K562 (cell line): ENCODE results near the gene ARSA. TPM values are rescaled to one million over a fixed set of nuclear protein-coding genes. Genes with fewer than 3 reads are reported as not detected.

Source experiments
- ATAC-seq: fragments of 200-7000 bp; cut with Tn5 transposase; 3 replicates; pipeline ENCODE4 v1.9.1; 2020; ENCODE audit warnings: moderate library complexity
- BruUV-seq: library from RNA; stranded (reverse); fragments of 400-500 nt; replicated peaks from 2 replicates; lab custom pipeline; 2021; lab: Mats Ljungman, UMichigan
- CTCF ChIA-PET: fragments of 300-600 bp; formaldehyde crosslinking; extraction: SDS; loops from one replicate; lab custom pipeline; 2021; ENCODE audit warnings: low intra/inter-chr PET ratio; lab: Yijun Ruan, JAX
- POLR2A ChIA-PET: fragments of 300-600, 350-650 bp; sonication (Branson Sonifier 250); formaldehyde crosslinking; extraction: SDS; loops from one replicate; lab custom pipeline; 2021; ENCODE audit warnings: antibody characterized with exemption, inconsistent platforms; lab: Yijun Ruan, JAX
- DNase-seq, 4 experiments: peaks; one replicate each; pipeline versions ENCODE4 v3.0.0 to v3.0.0-alpha.2; 2011 to 2018; ENCODE audit warnings: low spot score in 3 of 4, mixed read lengths in 3 of 4; ENCODE audit errors: extremely low read depth in 1 of 4
- FAIRE-seq: peaks from 2 replicates; lab custom pipeline; 2011; peaks lifted over from hg19 to GRCh38; lab: Jason Lieb, UNC
- H2AFZ ChIP-seq: 2 replicates; pipeline ENCODE4 v1.6.0; 2011; ENCODE audit warnings: low read depth, low read length, control low read depth, inconsistent platforms
- H3K27ac ChIP-seq: fragments of 200-600 bp; 3 replicates; pipeline ENCODE4 v1.8.0; 2011; ENCODE audit warnings: low read depth, mild to moderate bottlenecking, control low read depth, inconsistent platforms, low read length, moderate library complexity, mixed read lengths; ENCODE audit errors: extremely low read depth
- H3K27me3 ChIP-seq, 2 experiments: fragments of 300-600 bp in 1 of 2; 2 replicates in 1 of 2; 3 replicates in 1 of 2; pipeline versions ENCODE4 v1.6.0 to v1.8.0; 2011; ENCODE audit warnings: inconsistent platforms in 2 of 2, low read length in 2 of 2, mild to moderate bottlenecking in 1 of 2, mixed read lengths in 1 of 2, moderate library complexity in 1 of 2; ENCODE audit not compliant: control insufficient read depth in 2 of 2, insufficient read depth in 2 of 2
- H3K36me3 ChIP-seq: fragments of 300-600 bp; 3 replicates; pipeline ENCODE4 v1.8.0; 2011; ENCODE audit warnings: mild to moderate bottlenecking, low read length, inconsistent platforms; ENCODE audit not compliant: control insufficient read depth, insufficient read depth
- H3K4me1 ChIP-seq, 2 experiments: fragments of 200-600 bp in 1 of 2; replicated peaks in 1 of 2; 2 replicates in 1 of 2; 3 replicates in 1 of 2; pipeline versions ENCODE4 v1.5.1 to v1.8.0; 2011; ENCODE audit warnings: inconsistent platforms in 2 of 2, low read length in 2 of 2, mild to moderate bottlenecking in 1 of 2, mixed read lengths in 1 of 2, moderate library complexity in 1 of 2; ENCODE audit not compliant: control insufficient read depth in 2 of 2, insufficient read depth in 2 of 2
- H3K4me2 ChIP-seq: 2 replicates; pipeline ENCODE4 v1.6.1; 2011; ENCODE audit warnings: low read length, control low read depth, inconsistent platforms, mixed read lengths; ENCODE audit not compliant: insufficient read depth
- H3K4me3 ChIP-seq: fragments of 200-600 bp; sonication (generic), shearing (Covaris generic); 2 replicates; pipeline ENCODE4 v1.5.1; 2016; ENCODE audit warnings: control low read depth, inconsistent platforms
- H3K79me2 ChIP-seq: fragments of 200-600 bp; 3 replicates; pipeline ENCODE4 v1.8.0; 2011; ENCODE audit warnings: low read length, inconsistent platforms; ENCODE audit not compliant: control insufficient read depth, insufficient read depth
- H3K9ac ChIP-seq, 2 experiments: 2 replicates each; pipeline versions ENCODE4 v1.6.0 to v1.6.1; 2011; ENCODE audit warnings: low read depth in 2 of 2, low read length in 2 of 2, control low read depth in 1 of 2, inconsistent platforms in 1 of 2, mild to moderate bottlenecking in 1 of 2, mixed read lengths in 1 of 2; ENCODE audit not compliant: insufficient read depth in 1 of 2
- H3K9me1 ChIP-seq: one replicate; pipeline ENCODE4 v1.6.0; 2011; ENCODE audit warnings: inconsistent platforms, mild to moderate bottlenecking, low read length, moderate library complexity; ENCODE audit not compliant: control insufficient read depth, insufficient read depth
- H3K9me3 ChIP-seq: replicated peaks from 2 replicates; pipeline ENCODE4 v1.5.1; 2011; ENCODE audit warnings: low read depth, low read length, inconsistent platforms; ENCODE audit not compliant: control insufficient read depth, insufficient read depth
- H4K20me1 ChIP-seq: replicated peaks from 2 replicates; pipeline ENCODE4 v1.6.1; 2011; ENCODE audit warnings: low read length, inconsistent platforms, mixed read lengths; ENCODE audit not compliant: control insufficient read depth, insufficient read depth
- BCL6 ChIP-seq: fragments of 250-450 bp; sonication (Bioruptor Pico); IDR thresholded peaks from 2 replicates; pipeline ENCODE4 v1.4.0; 2020
- E2F6 ChIP-seq, 2 experiments: IDR thresholded peaks; 2 replicates each; pipeline ENCODE4 v1.6.1; 2011; ENCODE audit warnings: borderline replicate concordance in 1 of 2, control low read depth in 1 of 2, low read depth in 1 of 2, low read length in 1 of 2, mild to moderate bottlenecking in 1 of 2, mixed read lengths in 1 of 2, moderate library complexity in 1 of 2; ENCODE audit not compliant: insufficient read depth in 1 of 2, insufficient read length in 1 of 2, poor library complexity in 1 of 2, severe bottlenecking in 1 of 2; ENCODE audit errors: extremely low read depth in 1 of 2
- WGBS: fragments of 100-300 bp; shearing (Covaris generic); methylation state at CpG from one replicate; pipeline ENCODE4 v1.1.6; 2016; ENCODE audit warnings: low coverage, mixed read lengths; ENCODE audit not compliant: insufficient coverage; ENCODE audit errors: missing lambda C conversion rate; 5-methylcytosine and 5-hydroxymethylcytosine counted together
- in situ Hi-C: fragments of 300-500 bp; cut with MboI; formaldehyde crosslinking; loops from 4 replicates; pipeline ENCODE4 v1.15.0; 2018; ENCODE audit warnings: inconsistent platforms, mixed read lengths
- intact Hi-C: fragments of 100-400 bp; cut with micrococcal nuclease; formaldehyde crosslinking; loops from 2 replicates; pipeline ENCODE4 v1.14.2; 2022
- polyA plus RNA-seq, 8 experiments: library from polyadenylated mRNA; depleted of rRNA in 4 of 8; stranded (reverse) in 5 of 8; unstranded in 3 of 8; fragments of >200 nt; fragmentation: Nextera tagmentation in 2 of 8; fragmentation: Illumina TruSeq in 1 of 8; extraction: Ambion mirVana in 2 of 8; extraction: Trizol in 1 of 8; gene quantifications; 2 replicates each; pipeline versions ENCODE4 v1.2.1 to v1.2.3, GENCODE V29; 2011 to 2014; ENCODE audit warnings: inconsistent platforms in 1 of 8, missing spikeins in 1 of 8
- total RNA-seq, 7 experiments: library from RNA; depleted of rRNA in 6 of 7; stranded (reverse); fragments of >200 nt in 6 of 7; fragmentation: Illumina TruSeq in 2 of 7; extraction: Trizol in 2 of 7; gene quantifications; 2 replicates each; pipeline versions ENCODE4 v1.2.1 to v1.2.3, GENCODE V29; 2011 to 2021; ENCODE audit warnings: low replicate concordance in 1 of 7

Gene ARSA
- total and polyA plus RNA-seq, 9 of the 15 experiments (the other 6 are each of a cell fraction or from before 2014, with no cell fraction given), result 0.32 to 10.9 (median 1.8) TPM; not detected in 1

- no peak overlapping the region for H3K4me2 ChIP-seq
- no peak overlapping the region for H3K9ac ChIP-seq
- 0 out of 2 replicates have a peak overlapping the region, but pooled peaks have one; percentile 3 for H3K4me3 ChIP-seq
- peaks cover 0 to 21% of the 10 kb centered on the region in 2 experiments; a peak in 1 of 5 replicates for H3K4me1 ChIP-seq
- FAIRE-seq, result no peak
- H3K9me1 ChIP-seq, result no peaks in the 10 kb centered on the region
- ChIA-PET CTCF (no interaction called here), POLR2A (no interaction called here)
- no peaks in the 10 kb centered on the region for H3K79me2 ChIP-seq
- no peak; the same call in 1 of the 3 replicates for ATAC-seq
- intact Hi-C loops, result no loop called here
- WGBS, result 13% methylated on average over 41 of the region's 105 CpGs
- no peak overlapping the region for H2AFZ ChIP-seq
- no peaks in the 10 kb centered on the region for H3K9me3 ChIP-seq
- TF ChIP-seq BCL6 (CRISPR knock-in tag), result no peak
- TF ChIP-seq E2F6 (IDR thresholded peaks at IDR 0.05; ENCODE audit: borderline replicate concordance in 1 of 2, extremely low read depth in 1 of 2, insufficient read depth in 1 of 2, insufficient read length in 1 of 2, low read depth in 1 of 2, low read length in 1 of 2, poor library complexity in 1 of 2, severe bottlenecking in 1 of 2), result peak in 1 of 2 experiments; percentile 29
- peak; percentile 14 to 68 (median 42) for DNase-seq
- no peak overlapping the region for H3K27ac ChIP-seq
- no TSS peak for BruUV-seq
- H4K20me1 ChIP-seq, result no peaks in the 10 kb centered on the region
- H3K27me3 ChIP-seq, result peaks cover 4 to 29% of the 10 kb centered on the region in 2 experiments; a peak in 4 of 5 replicates
- no peaks in the 10 kb centered on the region for H3K36me3 ChIP-seq
- in situ Hi-C loops, result no loop called here
Measured at GRCh38 chr22:50674606-50675552, 46.9 kb upstream of the ARSA start.
